ENCODE data around the gene MLEC.

DNA sequence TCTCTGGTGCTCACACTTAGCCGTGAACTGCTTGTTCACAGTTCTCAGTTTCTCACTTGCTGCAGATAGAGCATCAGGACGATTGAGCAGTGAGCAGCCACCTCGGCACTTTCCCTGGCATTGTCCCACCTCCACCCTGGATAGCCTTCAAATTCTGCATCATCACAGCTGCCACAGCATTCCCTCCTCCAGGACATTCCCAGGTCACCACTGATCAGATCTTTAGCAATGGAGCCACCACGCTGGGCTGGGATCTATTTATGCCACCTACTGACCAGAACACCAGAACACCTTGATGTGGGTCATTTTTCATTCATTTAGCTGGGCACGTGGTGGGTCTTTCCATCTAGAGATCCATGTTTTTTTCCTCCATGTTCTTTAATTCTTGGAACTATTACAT, 62.3 kb downstream of the MLEC start:
- TF ChIP-seq ARNT (IDR thresholded peaks at IDR 0.05) (no peak), LEF1 (IDR thresholded peaks at IDR 0.05; ENCODE audit: borderline replicate concordance) (no peak), ZNF384 (IDR thresholded peaks at IDR 0.05) (no peak), FOXM1 (IDR thresholded peaks at IDR 0.05; ENCODE audit: borderline replicate concordance) (no peak), NFRKB (IDR thresholded peaks at IDR 0.05) (no peak), TARDBP (IDR thresholded peaks at IDR 0.05) (no peak), L3MBTL2 (conservative IDR thresholded peaks at IDR 0.05) (no peak), ELF4 (IDR thresholded peaks at IDR 0.05) (no peak), BHLHE40 (IDR thresholded peaks at IDR 0.05; ENCODE audit: borderline replicate concordance) (no peak), SP1 (IDR thresholded peaks at IDR 0.05) (no peak), CTBP1 (IDR thresholded peaks at IDR 0.05; ENCODE audit: borderline replicate concordance) (no peak)
- TF ChIP-seq, protein P1, sequence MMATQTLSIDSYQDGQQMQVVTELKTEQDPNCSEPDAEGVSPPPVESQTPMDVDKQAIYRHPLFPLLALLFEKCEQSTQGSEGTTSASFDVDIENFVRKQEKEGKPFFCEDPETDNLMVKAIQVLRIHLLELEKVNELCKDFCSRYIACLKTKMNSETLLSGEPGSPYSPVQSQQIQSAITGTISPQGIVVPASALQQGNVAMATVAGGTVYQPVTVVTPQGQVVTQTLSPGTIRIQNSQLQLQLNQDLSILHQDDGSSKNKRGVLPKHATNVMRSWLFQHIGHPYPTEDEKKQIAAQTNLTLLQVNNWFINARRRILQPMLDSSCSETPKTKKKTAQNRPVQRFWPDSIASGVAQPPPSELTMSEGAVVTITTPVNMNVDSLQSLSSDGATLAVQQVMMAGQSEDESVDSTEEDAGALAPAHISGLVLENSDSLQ (IDR thresholded peaks at IDR 0.05), result no peak

Measured in HEK293T (cell line).